Body of pancreas (tissue), 4 donors: ENCODE results near the gene HIVEP2.

Experiments used
- POLR2A ChIP-seq, 3 donors: fragments of 450-650 bp; IDR thresholded peaks; one replicate each; pipeline ENCODE4 v1.6.1; 2016; ENCODE audit warnings: antibody characterized with exemption in 3 of 3, mild to moderate bottlenecking in 2 of 3
- TF ChIP-seq, protein P1 (sequence below), 7 experiments: fragments of 450-650 bp in 4 of 7; fragments of 200-600 bp in 3 of 7; sonication (generic) in 3 of 7; IDR thresholded peaks; one replicate each; pipeline ENCODE4 v1.5.1; 2016 to 2019; ENCODE audit warnings: antibody characterized with exemption in 7 of 7

DNA sequence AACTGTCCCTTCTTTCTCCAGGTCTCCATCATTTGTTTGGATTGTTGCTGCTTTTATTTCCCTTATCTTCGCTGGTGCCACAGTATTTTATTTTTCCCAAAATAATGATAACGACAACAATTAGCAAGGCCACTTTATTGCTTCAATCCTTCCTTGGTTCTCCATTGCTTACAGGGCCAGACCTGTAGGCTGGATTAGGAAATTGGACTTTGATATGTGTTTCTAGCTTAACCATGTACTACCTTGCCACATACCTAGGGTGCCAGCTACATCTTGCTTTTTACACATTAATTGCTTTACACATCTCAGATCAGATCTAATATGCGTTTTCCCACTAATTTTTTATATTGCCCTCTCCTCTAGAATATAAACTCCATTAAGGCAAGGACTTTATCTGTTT lies 195.4 kb downstream of the HIVEP2 start:
- TF ChIP-seq, protein P1, sequence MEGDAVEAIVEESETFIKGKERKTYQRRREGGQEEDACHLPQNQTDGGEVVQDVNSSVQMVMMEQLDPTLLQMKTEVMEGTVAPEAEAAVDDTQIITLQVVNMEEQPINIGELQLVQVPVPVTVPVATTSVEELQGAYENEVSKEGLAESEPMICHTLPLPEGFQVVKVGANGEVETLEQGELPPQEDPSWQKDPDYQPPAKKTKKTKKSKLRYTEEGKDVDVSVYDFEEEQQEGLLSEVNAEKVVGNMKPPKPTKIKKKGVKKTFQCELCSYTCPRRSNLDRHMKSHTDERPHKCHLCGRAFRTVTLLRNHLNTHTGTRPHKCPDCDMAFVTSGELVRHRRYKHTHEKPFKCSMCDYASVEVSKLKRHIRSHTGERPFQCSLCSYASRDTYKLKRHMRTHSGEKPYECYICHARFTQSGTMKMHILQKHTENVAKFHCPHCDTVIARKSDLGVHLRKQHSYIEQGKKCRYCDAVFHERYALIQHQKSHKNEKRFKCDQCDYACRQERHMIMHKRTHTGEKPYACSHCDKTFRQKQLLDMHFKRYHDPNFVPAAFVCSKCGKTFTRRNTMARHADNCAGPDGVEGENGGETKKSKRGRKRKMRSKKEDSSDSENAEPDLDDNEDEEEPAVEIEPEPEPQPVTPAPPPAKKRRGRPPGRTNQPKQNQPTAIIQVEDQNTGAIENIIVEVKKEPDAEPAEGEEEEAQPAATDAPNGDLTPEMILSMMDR (IDR thresholded peaks at IDR 0.05): no peak
- no peak for TF ChIP-seq POLR2A (IDR thresholded peaks at IDR 0.05)
